CD4-positive, alpha-beta memory T cell (primary cell): ENCODE data around the gene PDAP1. TPM values are rescaled to one million over a fixed set of nuclear protein-coding genes. Genes with fewer than 3 reads are reported as not detected.
A peak's percentile ranks its signal among the peaks of the same experiment; 100 is the strongest.
"Not testable (repeated sequence)": the region's sequence is repeated elsewhere in the genome, so short reads cannot be mapped to it uniquely, and the experiment has no call there.

Source experiments
- CTCF ChIA-PET: fragments of 350-600 bp; sonication (Branson Sonifier 250); formaldehyde crosslinking; loops from one replicate; lab custom pipeline; 2021; ENCODE audit warnings: inconsistent platforms; ENCODE audit not compliant: partially characterized antibody; lab: Charles Lee
- POLR2A ChIA-PET: fragments of 350-600 bp; sonication (Branson Sonifier 250); formaldehyde crosslinking; loops from one replicate; lab custom pipeline; 2021; ENCODE audit not compliant: partially characterized antibody; lab: Charles Lee
- DNase-seq, 5 donors: peaks; one replicate each; pipeline versions ENCODE4 v3.0.0 to v3.0.0-alpha.2; 2020 to 2022; ENCODE audit warnings: mixed read lengths in 1 of 5
- H3K27ac ChIP-seq: one replicate; pipeline ENCODE4 v1.7.0; 2013; ENCODE audit warnings: low read depth, low read length
- H3K27me3 ChIP-seq: 2 replicates; pipeline ENCODE4 v1.7.0; 2013; ENCODE audit warnings: mild to moderate bottlenecking, low read length, moderate library complexity; ENCODE audit not compliant: insufficient read depth
- H3K36me3 ChIP-seq: 2 replicates; pipeline ENCODE4 v1.7.0; 2013; ENCODE audit warnings: mild to moderate bottlenecking, low read length, moderate library complexity; ENCODE audit not compliant: insufficient read depth
- H3K4me1 ChIP-seq: 2 replicates; pipeline ENCODE4 v1.7.0; 2013; ENCODE audit warnings: mild to moderate bottlenecking, low read length, moderate library complexity; ENCODE audit not compliant: insufficient read depth
- H3K4me3 ChIP-seq, 2 donors: one replicate each; pipeline ENCODE4 v1.7.0; 2013; ENCODE audit warnings: low read length in 2 of 2, mild to moderate bottlenecking in 1 of 2
- H3K9me3 ChIP-seq, 2 donors: one replicate each; pipeline ENCODE4 v1.7.0; 2013; ENCODE audit warnings: low read length in 2 of 2, control low read depth in 1 of 2; ENCODE audit not compliant: control insufficient read depth in 1 of 2
- H3K27ac Mint-ChIP-seq, 7 donors: one replicate each; pipeline ENCODE4 v1.8.0; 2020 to 2021; ENCODE audit warnings: mixed read lengths in 7 of 7, mild to moderate bottlenecking in 6 of 7, inconsistent platforms in 3 of 7, moderate library complexity in 3 of 7
- H3K27me3 Mint-ChIP-seq, 2 donors: one replicate each; pipeline ENCODE4 v1.8.0; 2020 to 2021; ENCODE audit warnings: mixed read lengths in 2 of 2
- H3K36me3 Mint-ChIP-seq, 2 donors: one replicate each; pipeline ENCODE4 v1.8.0; 2020 to 2021; ENCODE audit warnings: mixed read lengths in 2 of 2, inconsistent platforms in 1 of 2, mild to moderate bottlenecking in 1 of 2
- H3K4me1 Mint-ChIP-seq, 4 donors: one replicate each; pipeline ENCODE4 v1.8.0; 2020 to 2021; ENCODE audit warnings: mixed read lengths in 4 of 4, mild to moderate bottlenecking in 1 of 4
- H3K4me3 Mint-ChIP-seq, 8 donors: one replicate each; pipeline ENCODE4 v1.8.0; 2020 to 2021; ENCODE audit warnings: mixed read lengths in 8 of 8, mild to moderate bottlenecking in 7 of 8, moderate library complexity in 6 of 8, inconsistent platforms in 3 of 8
- H3K9me3 Mint-ChIP-seq, 8 donors: one replicate each; pipeline ENCODE4 v1.8.0; 2020 to 2021; ENCODE audit warnings: mixed read lengths in 8 of 8, mild to moderate bottlenecking in 5 of 8, inconsistent platforms in 3 of 8, moderate library complexity in 1 of 8
- intact Hi-C: fragments of 100-400 bp; cut with micrococcal nuclease; formaldehyde crosslinking; loops from one replicate; pipeline ENCODE4 v1.15.1; 2023
- polyA plus RNA-seq, 2 donors: library from polyadenylated mRNA; unstranded; fragments of 300-500 nt; fragmentation: Illumina TruSeq; gene quantifications; one replicate each; pipeline ENCODE4 v1.2.3, GENCODE V29; 2021
- total RNA-seq, 2 experiments: library from RNA; stranded (reverse); gene quantifications; one replicate each; pipeline ENCODE4 v1.2.3, GENCODE V29; 2021

PDAP1 gene
- total and polyA plus RNA-seq, 4 experiments from 2014 or later: 21.5 to 67.0 (median 46.9) TPM

DNA sequence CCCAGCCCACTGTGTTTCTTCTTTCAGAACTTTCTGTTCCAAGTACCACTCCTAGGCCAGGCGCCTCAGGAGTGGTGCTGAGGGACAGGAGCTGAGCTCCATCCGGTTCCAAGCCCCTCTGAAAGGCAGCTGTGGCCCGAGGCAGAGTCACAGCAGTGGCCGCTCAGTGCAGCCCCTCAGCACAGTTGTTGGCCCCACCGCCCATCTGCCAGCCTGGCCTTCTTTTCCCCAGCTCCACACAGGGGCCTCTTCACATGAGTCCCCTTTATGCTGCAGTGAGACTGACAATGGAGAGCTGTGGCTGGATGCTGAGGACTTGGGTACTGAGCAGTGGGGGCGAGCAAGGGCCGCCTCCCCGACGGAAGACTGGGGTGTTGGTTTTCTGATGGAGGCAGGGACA lies 9.9 kb upstream of the PDAP1 start:
- intact Hi-C loops: no loop called here
- Mint-ChIP-seq H3K9me3 (no peaks in the 10 kb centered on the region), H3K4me3 (no peak overlapping the region)

DNA sequence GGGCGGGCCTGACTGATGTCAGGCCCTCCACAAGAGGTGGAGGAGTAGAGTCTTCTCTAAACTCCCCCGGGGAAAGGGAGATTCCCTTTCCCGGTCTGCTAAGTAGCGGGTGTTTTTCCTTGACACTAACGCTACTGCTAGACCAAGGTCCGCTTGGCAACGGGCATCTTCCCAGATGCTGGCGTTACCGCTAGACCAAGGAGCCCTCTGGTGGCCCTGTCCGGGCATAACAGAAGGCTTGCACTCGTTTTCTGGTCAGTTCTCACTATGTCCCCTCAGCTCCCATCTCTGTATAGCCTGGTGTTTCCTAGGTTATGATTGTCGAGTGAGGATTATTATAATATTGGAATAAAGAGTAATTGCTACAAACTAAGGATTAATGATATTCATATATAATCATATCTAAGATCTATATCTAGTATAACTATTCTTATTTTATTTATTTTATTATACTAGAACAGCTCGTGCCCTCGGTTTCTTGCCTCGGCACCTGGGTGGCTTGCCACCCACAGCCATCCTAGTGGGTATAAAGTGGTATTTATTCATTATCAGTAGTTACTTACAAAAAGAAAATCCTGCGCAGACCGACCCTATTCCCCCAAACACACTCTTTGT lies 7.2 kb upstream of the PDAP1 start:
- H3K4me3 Mint-ChIP-seq, H3K27ac ChIP-seq, H3K27me3 ChIP-seq, POLR2A ChIA-PET, H3K9me3 Mint-ChIP-seq, H3K4me3 ChIP-seq, H3K27me3 Mint-ChIP-seq, intact Hi-C loops, H3K4me1 ChIP-seq, H3K9me3 ChIP-seq, DNase-seq: not testable (repeated sequence)
- peaks cover 77% of the 10 kb centered on the region for H3K36me3 ChIP-seq
- CTCF ChIA-PET: interaction anchor here (0.8 to 2.6 kb wide), 6 partner anchors 23 to 60 kb away, joined by 3 to 14 read pairs (median 3); no protein-coding TSS in a partner anchor
- H3K36me3 Mint-ChIP-seq: peaks cover 43 to 74% of the 10 kb centered on the region in 2 donors
- H3K4me1 Mint-ChIP-seq: peaks cover 5 to 25% (median 12%) of the 10 kb centered on the region in 4 donors
- H3K27ac Mint-ChIP-seq: peak overlapping the region in 3 of 7 donors; percentile 42 to 75 (median 48)

More for the DNA sequence above, 9.9 kb upstream of the PDAP1 start:
- Histone ChIP-seq H3K4me1 (no peaks in the 10 kb centered on the region), H3K27ac (no peak overlapping the region), H3K27me3 (no peaks in the 10 kb centered on the region), H3K4me3 (no peak overlapping the region), H3K36me3 (peaks cover 59% of the 10 kb centered on the region), H3K9me3 (no peaks in the 10 kb centered on the region)
- ChIA-PET CTCF (no interaction called here), POLR2A (interaction anchor here (4.6 kb wide), 1 partner anchor 10 kb away, joined by 27 read pairs; the partner anchor contains the start of genes BUD31 and PDAP1)
- H3K27ac Mint-ChIP-seq: peak overlapping the region in 1 of 7 donors; percentile 43
- H3K27me3 Mint-ChIP-seq: no peaks in the 10 kb centered on the region
- peaks cover 2 to 14% (median 6%) of the 10 kb centered on the region in 4 donors for H3K4me1 Mint-ChIP-seq
- peaks cover 34 to 71% of the 10 kb centered on the region in 2 donors for H3K36me3 Mint-ChIP-seq
- DNase-seq: no peak

DNA sequence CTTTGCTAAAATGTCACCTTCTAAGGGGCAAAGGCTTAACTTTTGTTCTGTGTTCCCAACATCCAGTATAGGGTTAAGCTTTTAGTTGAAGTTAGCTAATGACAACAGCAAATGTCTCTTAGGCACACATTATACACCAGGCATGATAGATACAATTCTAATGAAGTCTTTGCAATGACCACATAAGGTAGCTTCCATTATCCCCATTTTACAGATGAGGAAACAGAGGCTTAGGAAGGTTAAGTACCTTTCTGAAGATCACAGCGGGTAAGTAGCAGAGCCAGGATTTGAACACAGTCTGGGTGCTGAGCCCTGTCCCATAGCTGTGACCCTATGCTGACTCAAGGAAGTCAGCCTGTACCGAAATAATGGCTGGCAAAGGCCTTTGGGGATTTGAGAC lies 2.2 kb upstream of the PDAP1 start:
- peaks cover 25 to 58% (median 45%) of the 10 kb centered on the region in 4 donors for H3K4me1 Mint-ChIP-seq
- H3K27ac Mint-ChIP-seq: peak overlapping the region; percentile 61 to 100 (median 88)
- peak overlapping the region; percentile 93 for H3K27ac ChIP-seq
- peak overlapping the region; percentile 52 to 99 (median 95) for H3K4me3 Mint-ChIP-seq
- peaks cover 24 to 61% of the 10 kb centered on the region in 2 donors for H3K36me3 Mint-ChIP-seq
- intact Hi-C loops: no loop called here
- peaks cover 36% of the 10 kb centered on the region for H3K36me3 ChIP-seq
- POLR2A ChIA-PET: interaction anchor here (4.8 to 9.9 kb wide), 2 partner anchors 17 to 33 kb away, joined by 130 to 210 read pairs; partner anchors contain the start of gene ARPC1B
- no peak for DNase-seq
- no peak overlapping the region for H3K4me3 ChIP-seq
- H3K27me3 Mint-ChIP-seq: no peaks in the 10 kb centered on the region
- H3K4me1 ChIP-seq: peaks cover 42% of the 10 kb centered on the region
- H3K27me3 ChIP-seq: no peaks in the 10 kb centered on the region
- peaks cover 0 to 5% (median 0%) of the 10 kb centered on the region in 8 donors for H3K9me3 Mint-ChIP-seq
- CTCF ChIA-PET: interaction anchor here (4.6 kb wide), 1 partner anchor 46 kb away, joined by 38 read pairs; no protein-coding TSS in a partner anchor
- H3K9me3 ChIP-seq: no peaks in the 10 kb centered on the region

DNA sequence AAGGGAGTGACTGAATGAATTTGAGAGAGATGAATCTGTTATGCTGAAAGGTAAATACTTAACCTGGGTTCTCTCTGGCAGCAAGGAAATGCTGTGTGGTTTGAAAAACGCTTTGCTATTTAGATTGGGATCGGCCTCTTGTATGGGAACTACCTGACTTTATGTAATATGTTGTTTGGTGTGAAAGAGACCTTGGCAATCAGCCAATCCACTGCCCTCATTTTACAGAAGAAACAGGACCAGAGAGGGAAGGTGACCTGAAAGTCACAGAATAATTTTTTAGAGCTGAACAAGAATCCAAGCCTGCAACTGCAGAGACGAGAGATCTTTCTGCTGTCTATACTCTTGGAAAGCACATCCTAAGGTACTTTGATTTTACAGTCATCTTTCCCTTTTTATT lies 1.4 kb upstream of the PDAP1 start:
- Histone ChIP-seq H3K4me3 (peak overlapping the region in 1 of 2 donors; percentile 94), H3K27me3 (no peaks in the 10 kb centered on the region), H3K36me3 (peaks cover 29% of the 10 kb centered on the region), H3K9me3 (no peaks in the 10 kb centered on the region), H3K27ac (peak overlapping the region; percentile 93), H3K4me1 (peaks cover 45% of the 10 kb centered on the region)
- H3K4me3 Mint-ChIP-seq: peak overlapping the region; percentile 94 to 99 (median 96)
- H3K4me1 Mint-ChIP-seq: peaks cover 25 to 53% (median 42%) of the 10 kb centered on the region in 4 donors
- DNase-seq: peak in 2 of 5 donors; percentile 14 to 22
- CTCF ChIA-PET: interaction anchor here (1.1 to 4.6 kb wide), 4 partner anchors 16 to 50 kb away, joined by 3 to 38 read pairs (median 17); no protein-coding TSS in a partner anchor
- peaks cover 18 to 53% of the 10 kb centered on the region in 2 donors for H3K36me3 Mint-ChIP-seq
- intact Hi-C loops: loop anchor here (1.0 to 2.0 kb wide), 3 partner anchors 28 to 89 kb away; partner anchors contain the start of genes CPSF4, PTCD1 and ZNF789
- POLR2A ChIA-PET: interaction anchor here (1.2 to 9.9 kb wide), 12 partner anchors 9 to 207 kb away, joined by 3 to 210 read pairs (median 26); partner anchors contain the start of genes ARPC1B, CPSF4, PTCD1 and ZKSCAN5
- no peaks in the 10 kb centered on the region for H3K27me3 Mint-ChIP-seq
- H3K27ac Mint-ChIP-seq: peak overlapping the region; percentile 88 to 100 (median 98)
- H3K9me3 Mint-ChIP-seq: peaks cover 0 to 5% (median 0%) of the 10 kb centered on the region in 8 donors

- peak overlapping the region; percentile 94 to 97 for H3K4me3 ChIP-seq
- Mint-ChIP-seq H3K27me3 (no peaks in the 10 kb centered on the region), H3K4me3 (peak overlapping the region; percentile 94 to 99 (median 96)), H3K4me1 (peaks cover 28 to 58% (median 44%) of the 10 kb centered on the region in 4 donors), H3K27ac (peak overlapping the region; percentile 88 to 100 (median 98)), H3K9me3 (peaks cover 0 to 5% (median 0%) of the 10 kb centered on the region in 8 donors), H3K36me3 (peaks cover 19 to 53% of the 10 kb centered on the region in 2 donors)
- peak in 1 of 5 donors; percentile 40 for DNase-seq
- no peaks in the 10 kb centered on the region for H3K9me3 ChIP-seq
- POLR2A ChIA-PET: interaction anchor here (0.6 to 9.9 kb wide), 28 partner anchors 8 to 1020 kb away, joined by 3 to 210 read pairs (median 5); partner anchors contain the start of genes ARPC1A, ARPC1B, ATP5MF and CPSF4
- CTCF ChIA-PET: interaction anchor here (0.6 to 4.6 kb wide), 12 partner anchors 16 to 149 kb away, joined by 3 to 38 read pairs (median 4); partner anchors contain the start of genes CPSF4, PTCD1 and ZNF655
- peaks cover 45% of the 10 kb centered on the region for H3K4me1 ChIP-seq
- H3K27ac ChIP-seq: peak overlapping the region; percentile 93
- intact Hi-C loops: loop anchor here (1.0 to 2.0 kb wide), 3 partner anchors 29 to 90 kb away; partner anchors contain the start of genes CPSF4, PTCD1 and ZNF789
- H3K27me3 ChIP-seq: no peaks in the 10 kb centered on the region
- peaks cover 33% of the 10 kb centered on the region for H3K36me3 ChIP-seq
These were observed 785 bp upstream of the PDAP1 start for GRCh38 chr7:99409192-99409572.

- peak overlapping the region; percentile 94 to 99 (median 96) for H3K4me3 Mint-ChIP-seq
- Histone ChIP-seq H3K27me3 (no peaks in the 10 kb centered on the region), H3K27ac (peak overlapping the region; percentile 93), H3K4me3 (peak overlapping the region; percentile 94 to 97), H3K4me1 (peaks cover 45% of the 10 kb centered on the region), H3K36me3 (peaks cover 28% of the 10 kb centered on the region), H3K9me3 (no peaks in the 10 kb centered on the region)
- H3K4me1 Mint-ChIP-seq: peaks cover 27 to 63% (median 46%) of the 10 kb centered on the region in 4 donors
- H3K27me3 Mint-ChIP-seq: no peaks in the 10 kb centered on the region
- peak overlapping the region; percentile 88 to 100 (median 98) for H3K27ac Mint-ChIP-seq
- peaks cover 0 to 5% (median 0%) of the 10 kb centered on the region in 8 donors for H3K9me3 Mint-ChIP-seq
- intact Hi-C loops: loop anchor here (1.0 to 2.0 kb wide), 9 partner anchors 15 to 150 kb away; partner anchors contain the start of genes ARPC1A, ATP5MF, ZKSCAN5 and ZNF655
- ChIA-PET CTCF (interaction anchor here (1.1 to 4.6 kb wide), 8 partner anchors 14 to 104 kb away, joined by 3 to 38 read pairs (median 5); partner anchors contain the start of genes CPSF4 and PTCD1), POLR2A (interaction anchor here (0.7 to 9.9 kb wide), 18 partner anchors 11 to 1021 kb away, joined by 3 to 210 read pairs (median 10); partner anchors contain the start of genes ARPC1A, ARPC1B, CPSF4 and FAM200A)
- H3K36me3 Mint-ChIP-seq: peaks cover 26 to 58% of the 10 kb centered on the region in 2 donors
- peak in 3 of 5 donors; percentile 29 to 66 (median 31) for DNase-seq
These were observed 472 bp downstream of the PDAP1 start for GRCh38 chr7:99407872-99408378.
